SU-DHL-6 (cell line): ENCODE measurements around the gene QKI.

Experiments
- H2AFZ ChIP-seq: fragments of 200-600 bp; sonication (generic); 2 replicates; pipeline ENCODE4 v1.6.1; 2014; ENCODE audit warnings: low read depth, mild to moderate bottlenecking, moderate library complexity, mixed read lengths, antibody characterized with exemption, low read length; ENCODE audit not compliant: severe bottlenecking
- H3F3A ChIP-seq: fragments of 200-600 bp; shearing (Covaris generic); 2 replicates; pipeline ENCODE4 v1.6.0; 2016; ENCODE audit warnings: antibody characterized with exemption, mild to moderate bottlenecking; ENCODE audit not compliant: insufficient read depth
- H3K27ac ChIP-seq: fragments of 200-600 bp; sonication (generic); 2 replicates; pipeline ENCODE4 v1.5.1; 2016; ENCODE audit warnings: low read depth, mild to moderate bottlenecking, low read length, moderate library complexity, mixed read lengths
- H3K27me3 ChIP-seq: fragments of 200-600 bp; sonication (generic), shearing (Covaris generic); 2 replicates; pipeline ENCODE4 v1.6.0; 2014; ENCODE audit warnings: mild to moderate bottlenecking, low read length
- H3K36me3 ChIP-seq: fragments of 200-600 bp; sonication (generic); 2 replicates; pipeline ENCODE4 v1.6.1; 2014; ENCODE audit warnings: mild to moderate bottlenecking, low read length, mixed read lengths
- H3K4me2 ChIP-seq: fragments of 300-600, 200-600 bp; shearing (Covaris generic), sonication (generic); 2 replicates; pipeline ENCODE4 v1.6.0; 2014; ENCODE audit warnings: low read length, low read depth, mild to moderate bottlenecking; ENCODE audit not compliant: poor library complexity, severe bottlenecking
- H3K4me3 ChIP-seq: fragments of 200-600 bp; sonication (generic); 2 replicates; pipeline ENCODE4 v1.5.1; 2014; ENCODE audit warnings: antibody characterized with exemption, low read length, mild to moderate bottlenecking, mixed read lengths; ENCODE audit not compliant: insufficient read depth, poor library complexity, severe bottlenecking
- H3K79me2 ChIP-seq: fragments of 200-600 bp; sonication (generic); 2 replicates; pipeline ENCODE4 v1.6.1; 2014; ENCODE audit warnings: mild to moderate bottlenecking, low read length, moderate library complexity; ENCODE audit not compliant: insufficient read depth
- H3K9ac ChIP-seq: fragments of 200-600 bp; sonication (generic); 2 replicates; pipeline ENCODE4 v1.7.0; 2014; ENCODE audit warnings: mild to moderate bottlenecking, low read length
- H3K9me2 ChIP-seq: fragments of 200-600 bp; sonication (generic); replicated peaks from 2 replicates; pipeline ENCODE4 v1.6.1; 2014; ENCODE audit warnings: low read length; ENCODE audit not compliant: insufficient read depth
- H3K9me3 ChIP-seq: fragments of 200-600 bp; sonication (generic); 2 replicates; pipeline ENCODE4 v1.6.1; 2014; ENCODE audit warnings: low read length, mixed read lengths; ENCODE audit not compliant: insufficient read depth
- H4K20me1 ChIP-seq: fragments of 200-600 bp; sonication (generic); 2 replicates; pipeline ENCODE4 v1.6.1; 2014; ENCODE audit warnings: low read depth, mild to moderate bottlenecking, antibody characterized with exemption, low read length, moderate library complexity, mixed read lengths
- EZH2phosphoT487 ChIP-seq: fragments of 200-600 bp; sonication (generic), shearing (Covaris generic); conservative IDR thresholded peaks from 2 replicates; pipeline ENCODE4 v1.6.1; 2018; ENCODE audit warnings: mild to moderate bottlenecking, antibody characterized with exemption, low read length, moderate library complexity, mixed read lengths
- TF ChIP-seq, protein P1 (sequence below): fragments of 200-600 bp; sonication (generic); IDR thresholded peaks from one replicate; pipeline ENCODE4 v1.5.1; 2017; ENCODE audit warnings: antibody characterized with exemption, mild to moderate bottlenecking, low read length, moderate library complexity; ENCODE audit not compliant: insufficient read depth, poor library complexity, severe bottlenecking

Gene QKI

DNA sequence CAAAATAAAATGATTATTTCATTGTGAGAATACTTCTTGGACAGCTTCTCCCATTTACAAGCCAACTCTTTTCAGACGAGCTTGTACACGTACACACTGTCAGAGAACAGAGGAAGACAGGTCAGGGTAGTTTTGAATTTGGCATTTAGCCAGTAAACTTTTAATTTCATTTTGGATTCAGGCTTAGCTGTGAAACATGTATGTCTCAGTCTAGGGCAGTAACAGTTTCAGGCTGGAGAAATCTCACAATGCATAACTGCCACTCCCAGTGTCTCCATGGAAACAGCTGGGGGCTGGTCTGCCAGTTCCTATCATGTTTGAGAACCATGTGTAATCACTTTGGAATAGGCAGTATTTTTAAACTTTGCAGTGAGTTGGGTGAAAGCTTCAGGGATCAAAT is 22.0 kb upstream of the QKI start:
- no peak for TF ChIP-seq EZH2phosphoT487
- TF ChIP-seq, protein P1, sequence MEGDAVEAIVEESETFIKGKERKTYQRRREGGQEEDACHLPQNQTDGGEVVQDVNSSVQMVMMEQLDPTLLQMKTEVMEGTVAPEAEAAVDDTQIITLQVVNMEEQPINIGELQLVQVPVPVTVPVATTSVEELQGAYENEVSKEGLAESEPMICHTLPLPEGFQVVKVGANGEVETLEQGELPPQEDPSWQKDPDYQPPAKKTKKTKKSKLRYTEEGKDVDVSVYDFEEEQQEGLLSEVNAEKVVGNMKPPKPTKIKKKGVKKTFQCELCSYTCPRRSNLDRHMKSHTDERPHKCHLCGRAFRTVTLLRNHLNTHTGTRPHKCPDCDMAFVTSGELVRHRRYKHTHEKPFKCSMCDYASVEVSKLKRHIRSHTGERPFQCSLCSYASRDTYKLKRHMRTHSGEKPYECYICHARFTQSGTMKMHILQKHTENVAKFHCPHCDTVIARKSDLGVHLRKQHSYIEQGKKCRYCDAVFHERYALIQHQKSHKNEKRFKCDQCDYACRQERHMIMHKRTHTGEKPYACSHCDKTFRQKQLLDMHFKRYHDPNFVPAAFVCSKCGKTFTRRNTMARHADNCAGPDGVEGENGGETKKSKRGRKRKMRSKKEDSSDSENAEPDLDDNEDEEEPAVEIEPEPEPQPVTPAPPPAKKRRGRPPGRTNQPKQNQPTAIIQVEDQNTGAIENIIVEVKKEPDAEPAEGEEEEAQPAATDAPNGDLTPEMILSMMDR = no peak
- Histone ChIP-seq H3K4me2 (no peak overlapping the region), H3K9me2 (no peaks in the 10 kb centered on the region), H3K27me3 (no peaks in the 10 kb centered on the region), H3F3A (no peaks in the 10 kb centered on the region), H4K20me1 (no peaks in the 10 kb centered on the region), H3K36me3 (no peaks in the 10 kb centered on the region), H3K9me3 (no peaks in the 10 kb centered on the region), H2AFZ (no peak overlapping the region), H3K9ac (no peak overlapping the region), H3K79me2 (no peaks in the 10 kb centered on the region), H3K4me3 (no peak overlapping the region), H3K27ac (no peak overlapping the region)

DNA sequence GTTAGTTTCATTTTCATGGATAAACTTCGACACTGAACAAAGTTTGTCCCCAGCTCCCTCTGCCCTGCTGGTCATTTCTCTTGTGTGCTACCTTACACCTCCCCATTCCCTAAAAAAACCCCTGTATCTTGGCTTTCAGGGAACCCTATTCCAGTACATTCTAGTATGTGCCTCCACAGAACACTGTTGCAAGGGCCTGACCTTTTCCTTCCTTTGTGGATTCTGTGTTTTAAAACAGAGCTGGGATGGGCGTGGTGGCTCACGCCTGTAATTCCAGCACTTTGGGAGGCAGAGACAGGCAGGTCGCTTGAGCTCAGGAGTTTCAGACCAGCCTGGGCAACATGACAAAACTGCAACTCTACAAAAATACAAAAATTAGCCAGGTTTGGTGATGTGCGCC is 20.6 kb upstream of the QKI start:
- H3K27ac ChIP-seq = no peak overlapping the region
- no peak overlapping the region for H3K4me3 ChIP-seq
- no peak overlapping the region for H2AFZ ChIP-seq
- H3K9ac ChIP-seq = no peak overlapping the region
- no peaks in the 10 kb centered on the region for H3K79me2 ChIP-seq
- no peaks in the 10 kb centered on the region for H3K36me3 ChIP-seq
- H4K20me1 ChIP-seq = no peaks in the 10 kb centered on the region
- H3K9me3 ChIP-seq = no peaks in the 10 kb centered on the region
- no peaks in the 10 kb centered on the region for H3K27me3 ChIP-seq
- H3F3A ChIP-seq = no peaks in the 10 kb centered on the region
- TF ChIP-seq, protein P1 = no peak
- no peak for TF ChIP-seq EZH2phosphoT487
- H3K4me2 ChIP-seq = no peak overlapping the region
- H3K9me2 ChIP-seq = no peaks in the 10 kb centered on the region

DNA sequence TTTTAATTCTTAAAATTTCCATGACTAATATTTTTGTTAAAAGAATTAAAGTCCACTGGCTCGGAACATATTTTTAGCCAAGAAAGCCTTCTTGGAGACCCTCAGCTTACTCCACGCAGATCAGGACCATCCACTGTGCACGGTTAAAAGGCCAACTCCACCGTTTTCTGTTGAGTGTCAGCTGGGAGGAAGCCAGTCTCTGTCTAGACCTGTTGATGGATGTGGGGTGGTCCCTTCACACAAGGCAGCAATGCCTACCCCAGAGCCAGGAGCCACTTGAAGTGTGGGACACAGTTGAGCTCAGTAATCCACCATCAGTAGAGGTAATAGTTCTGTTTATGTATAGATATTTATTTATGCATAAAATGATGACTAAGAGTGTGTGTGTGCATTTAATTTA is 19.9 kb upstream of the QKI start:
- H3K9me2 ChIP-seq = no peaks in the 10 kb centered on the region
- H3K4me3 ChIP-seq = no peak overlapping the region
- H3K27ac ChIP-seq = no peak overlapping the region
- H3K9ac ChIP-seq = no peak overlapping the region
- no peak for TF ChIP-seq EZH2phosphoT487
- TF ChIP-seq, protein P1 = no peak
- no peaks in the 10 kb centered on the region for H3K9me3 ChIP-seq
- no peaks in the 10 kb centered on the region for H3F3A ChIP-seq
- H4K20me1 ChIP-seq = no peaks in the 10 kb centered on the region
- H3K4me2 ChIP-seq = no peak overlapping the region
- no peaks in the 10 kb centered on the region for H3K79me2 ChIP-seq
- no peaks in the 10 kb centered on the region for H3K27me3 ChIP-seq
- no peaks in the 10 kb centered on the region for H3K36me3 ChIP-seq
- H2AFZ ChIP-seq = no peak overlapping the region
